GM12872 (cell line): ENCODE measurements around the gene PDCD1.

ENCODE experiments used
- TF ChIP-seq, protein P1 (sequence below): IDR thresholded peaks from 3 replicates; pipeline ENCODE4 v1.5.1; 2011; ENCODE audit warnings: low read depth, mild to moderate bottlenecking, low read length, moderate library complexity; ENCODE audit not compliant: insufficient read depth

PDCD1 gene

DNA sequence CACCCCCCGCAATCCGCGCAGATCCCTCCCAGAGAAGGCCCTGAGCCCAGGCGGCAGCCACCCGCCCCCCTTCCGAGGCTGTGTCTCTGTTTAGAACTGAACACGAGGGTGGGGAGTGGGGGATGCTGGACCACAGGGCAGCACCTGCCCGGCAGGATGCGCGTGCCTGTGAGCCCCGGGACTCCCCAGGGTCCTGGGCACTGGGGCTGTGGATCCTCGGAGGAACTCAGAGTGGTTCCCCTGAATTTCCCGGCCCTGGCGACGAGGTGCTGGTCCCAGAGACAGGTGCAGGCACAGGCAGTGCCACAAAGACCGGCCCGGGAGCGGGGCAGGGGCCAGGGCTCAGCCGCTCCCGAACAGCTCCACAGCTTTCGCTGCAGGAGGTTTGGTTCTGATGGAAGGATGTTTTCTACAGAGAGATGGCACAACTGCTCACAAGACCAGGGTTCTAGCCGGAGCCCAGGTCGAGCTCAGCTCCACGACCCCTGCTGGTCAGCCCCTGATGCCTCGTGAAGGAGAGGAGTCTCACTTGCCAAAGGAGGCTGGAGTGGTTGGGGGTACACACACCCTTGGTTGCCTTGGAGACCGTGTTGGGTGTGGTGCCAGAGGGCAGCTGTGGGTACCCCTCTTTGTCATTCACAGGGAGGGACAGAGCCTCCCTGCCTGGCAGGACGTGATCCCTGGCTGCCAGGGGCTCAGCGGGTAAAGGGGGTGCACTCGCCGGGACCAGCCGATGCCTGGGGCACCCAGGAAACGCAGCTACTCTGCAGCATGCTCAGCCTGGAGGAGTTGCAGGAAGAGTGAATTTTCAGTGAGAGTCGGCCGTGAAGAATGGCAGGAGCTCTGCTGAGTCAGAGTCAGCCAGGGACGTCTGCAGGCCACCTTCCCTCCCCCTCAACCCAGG is 54.1 kb downstream of the PDCD1 start:
- TF ChIP-seq, protein P1, sequence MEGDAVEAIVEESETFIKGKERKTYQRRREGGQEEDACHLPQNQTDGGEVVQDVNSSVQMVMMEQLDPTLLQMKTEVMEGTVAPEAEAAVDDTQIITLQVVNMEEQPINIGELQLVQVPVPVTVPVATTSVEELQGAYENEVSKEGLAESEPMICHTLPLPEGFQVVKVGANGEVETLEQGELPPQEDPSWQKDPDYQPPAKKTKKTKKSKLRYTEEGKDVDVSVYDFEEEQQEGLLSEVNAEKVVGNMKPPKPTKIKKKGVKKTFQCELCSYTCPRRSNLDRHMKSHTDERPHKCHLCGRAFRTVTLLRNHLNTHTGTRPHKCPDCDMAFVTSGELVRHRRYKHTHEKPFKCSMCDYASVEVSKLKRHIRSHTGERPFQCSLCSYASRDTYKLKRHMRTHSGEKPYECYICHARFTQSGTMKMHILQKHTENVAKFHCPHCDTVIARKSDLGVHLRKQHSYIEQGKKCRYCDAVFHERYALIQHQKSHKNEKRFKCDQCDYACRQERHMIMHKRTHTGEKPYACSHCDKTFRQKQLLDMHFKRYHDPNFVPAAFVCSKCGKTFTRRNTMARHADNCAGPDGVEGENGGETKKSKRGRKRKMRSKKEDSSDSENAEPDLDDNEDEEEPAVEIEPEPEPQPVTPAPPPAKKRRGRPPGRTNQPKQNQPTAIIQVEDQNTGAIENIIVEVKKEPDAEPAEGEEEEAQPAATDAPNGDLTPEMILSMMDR, result peak; percentile 50; the same call in 2 of the 3 replicates

DNA sequence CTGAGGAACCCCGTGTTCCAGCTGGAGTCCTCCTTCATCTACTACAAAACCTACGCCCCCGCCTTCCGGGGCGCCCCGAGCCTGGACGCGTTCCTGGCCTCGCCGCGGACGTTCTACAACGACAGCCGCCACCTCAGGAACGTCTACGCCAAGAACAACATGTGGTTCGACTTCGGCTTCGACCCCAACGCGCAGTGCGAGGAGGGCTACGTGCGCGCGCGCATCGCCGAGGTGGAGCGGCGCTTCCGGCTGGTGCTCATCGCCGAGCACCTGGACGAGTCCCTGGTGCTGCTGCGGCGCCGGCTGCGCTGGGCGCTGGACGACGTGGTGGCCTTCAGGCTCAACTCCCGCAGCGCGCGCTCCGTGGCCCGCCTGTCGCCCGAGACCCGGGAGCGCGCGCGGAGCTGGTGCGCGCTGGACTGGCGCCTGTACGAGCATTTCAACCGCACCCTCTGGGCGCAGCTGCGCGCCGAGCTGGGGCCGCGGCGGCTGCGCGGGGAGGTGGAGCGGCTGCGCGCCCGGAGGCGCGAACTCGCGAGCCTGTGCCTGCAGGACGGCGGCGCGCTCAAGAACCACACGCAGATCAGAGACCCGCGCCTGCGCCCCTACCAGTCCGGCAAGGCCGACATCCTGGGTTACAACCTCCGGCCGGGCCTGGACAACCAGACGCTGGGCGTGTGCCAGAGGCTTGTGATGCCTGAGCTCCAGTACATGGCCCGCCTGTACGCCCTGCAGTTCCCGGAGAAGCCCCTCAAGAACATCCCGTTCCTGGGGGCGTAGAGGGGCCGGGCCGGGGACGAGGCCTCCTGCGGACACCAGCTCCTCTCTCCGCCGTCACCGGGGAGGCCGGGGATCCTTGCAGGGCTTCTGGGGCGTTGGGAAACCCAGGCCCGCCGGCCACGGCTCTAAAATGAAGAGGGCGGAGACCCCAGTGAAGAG is 55.0 kb downstream of the PDCD1 start:
- TF ChIP-seq, protein P1, result no peak

DNA sequence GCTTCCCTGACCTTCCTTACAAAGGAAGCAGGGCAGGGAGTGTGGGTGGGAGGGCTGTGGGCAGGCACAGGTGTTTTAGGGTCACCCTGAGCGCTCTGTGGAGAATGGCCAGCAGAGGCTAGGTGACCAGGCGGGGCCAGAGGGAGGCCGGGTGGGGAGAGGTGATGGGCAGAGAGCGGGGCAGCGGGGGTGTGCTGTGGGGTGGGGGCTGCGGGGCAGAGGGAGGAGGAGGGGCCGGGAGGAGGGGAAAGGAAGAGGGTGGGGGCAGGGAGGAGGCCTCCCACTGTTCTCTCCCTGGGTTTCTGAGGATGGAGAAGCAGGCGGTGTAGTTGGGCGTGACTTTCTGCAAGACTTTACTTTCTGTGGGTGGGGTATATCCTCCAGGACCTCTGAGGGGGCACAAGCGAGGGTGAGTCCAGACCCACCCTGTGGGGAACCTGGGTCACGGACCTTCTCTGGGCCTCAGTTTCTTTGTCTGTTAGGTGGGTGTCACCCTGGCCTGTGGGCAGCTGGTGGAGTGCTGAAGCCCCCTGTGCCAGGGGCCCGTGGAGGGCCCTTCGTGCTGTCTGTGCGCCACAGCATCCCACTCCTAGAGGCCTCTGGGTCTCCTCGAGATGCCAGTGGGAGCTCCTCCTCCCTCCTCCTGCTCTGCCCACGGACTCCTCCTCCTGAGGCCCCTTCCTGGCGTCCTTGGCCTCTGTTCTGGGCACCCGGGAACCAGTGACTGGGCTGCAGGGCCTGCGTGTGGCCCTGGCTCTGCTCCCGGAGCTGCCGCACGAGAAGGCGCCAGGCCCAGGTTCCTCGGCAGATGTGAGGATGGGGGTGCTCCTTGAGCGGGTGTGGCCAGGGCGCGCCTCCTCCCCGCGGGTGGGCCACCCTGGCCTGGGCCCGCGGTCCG is 56.0 kb downstream of the PDCD1 start:
- TF ChIP-seq, protein P1, result no peak

DNA sequence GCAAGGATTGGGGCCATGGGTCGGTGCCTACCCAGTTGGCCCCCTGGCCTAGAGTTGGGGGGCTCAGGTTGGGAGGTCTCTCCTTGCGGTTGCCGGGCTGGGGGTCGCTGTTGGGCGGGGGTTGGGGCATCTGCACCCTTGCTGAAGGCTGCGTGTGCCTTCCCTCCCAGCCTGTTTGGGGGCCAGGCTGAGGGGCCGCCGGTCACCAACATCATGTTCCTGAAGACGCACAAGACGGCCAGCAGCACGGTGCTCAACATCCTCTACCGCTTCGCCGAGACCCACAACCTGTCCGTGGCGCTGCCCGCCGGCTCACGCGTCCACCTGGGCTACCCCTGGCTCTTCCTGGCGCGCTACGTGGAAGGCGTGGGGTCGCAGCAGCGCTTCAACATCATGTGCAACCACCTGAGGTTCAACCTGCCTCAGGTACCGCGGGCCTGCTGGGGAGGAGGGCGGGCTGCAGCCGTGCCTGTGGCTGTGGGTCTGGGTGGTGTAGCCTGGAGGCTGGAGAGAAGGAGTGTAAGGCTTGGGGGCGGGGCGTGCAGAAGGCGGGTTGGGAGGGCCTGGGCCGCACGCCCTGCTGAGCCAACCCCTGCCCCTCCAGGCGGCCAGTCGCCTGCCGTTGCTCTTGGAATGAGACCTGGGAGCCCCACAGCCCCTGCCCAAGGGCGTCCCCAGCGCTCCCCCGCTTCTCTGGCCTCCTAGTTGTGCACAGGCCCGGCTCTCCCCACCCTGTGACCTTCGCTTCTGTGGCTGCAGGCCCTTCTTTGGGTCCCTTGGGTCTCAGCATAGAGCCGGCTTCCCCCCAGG is 56.9 kb downstream of the PDCD1 start:
- TF ChIP-seq, protein P1, result no peak
